ENCODE data around the gene KLF16. TPM values are rescaled to one million over a fixed set of nuclear protein-coding genes. Genes with fewer than 3 reads are reported as not detected.

Gene KLF16
- total and polyA plus RNA-seq, 2 experiments from 2014 or later = 8.9 to 20.2 TPM

DNA sequence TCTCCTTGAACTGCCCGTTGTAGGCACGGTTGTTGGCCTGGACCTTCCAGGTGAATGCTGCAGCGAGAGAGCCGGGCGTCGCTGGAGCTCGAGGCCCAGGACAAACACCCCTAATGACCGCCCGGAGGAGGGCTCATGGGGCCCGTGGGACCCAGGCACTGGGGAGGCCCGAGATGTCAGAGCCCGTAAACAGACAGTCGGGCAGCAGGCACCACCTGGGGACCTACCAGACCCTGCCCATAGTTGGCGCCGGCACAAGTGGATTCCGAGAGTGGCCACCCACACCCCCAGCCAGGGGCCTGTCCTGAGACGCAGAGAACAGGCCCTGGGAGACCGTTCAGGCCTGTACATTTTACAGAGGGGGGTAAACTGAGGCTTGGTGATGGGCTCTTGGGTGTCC lies 53.7 kb downstream of the KLF16 start:
- peak in 1 of 2 experiments; percentile 19; a peak in 3 of 4 replicates for TF ChIP-seq CTCF (conservative IDR thresholded peaks at IDR 0.05; ENCODE audit: low read depth in 2 of 2)
- TF ChIP-seq REST (IDR thresholded peaks at IDR 0.05; ENCODE audit: unreplicated experiment) = no peak
- no peaks in the 10 kb centered on the region for H3K9me2 ChIP-seq (ENCODE audit: insufficient read depth)
- H3K27ac ChIP-seq (ENCODE audit: low read depth) = no peak overlapping the region
- H3K79me2 ChIP-seq (replicated peaks; ENCODE audit: insufficient read depth) = no peaks in the 10 kb centered on the region
- H3K36me3 ChIP-seq (ENCODE audit: insufficient read depth) = no peaks in the 10 kb centered on the region
- Mint-ChIP-seq H3K27me3 (ENCODE audit: insufficient read depth, low read depth, poor library complexity) (peaks cover 24% of the 10 kb centered on the region), H3K27ac (no peak overlapping the region), H3K9me3 (no peaks in the 10 kb centered on the region), H3K4me3 (no peak overlapping the region), H3K4me1 (peaks cover 3% of the 10 kb centered on the region; the same call in 2 of the 3 replicates), H3K36me3 (ENCODE audit: low read depth) (no peaks in the 10 kb centered on the region)
- DNase-seq (ENCODE audit: low spot score) (peak; percentile 60), ATAC-seq (no peak)
- H3K4me2 ChIP-seq = no peak overlapping the region
- 0 out of 2 replicates have a peak, but pooled peaks cover 5% of the 10 kb centered on the region for H3F3A ChIP-seq (replicated peaks; ENCODE audit: low read depth)
- no peaks in the 10 kb centered on the region for H3K4me1 ChIP-seq (ENCODE audit: insufficient read depth)
- no peaks in the 10 kb centered on the region for H3K27me3 ChIP-seq (ENCODE audit: insufficient read depth)
- H2AFZ ChIP-seq = no peak overlapping the region
- H3K4me3 ChIP-seq = no peak overlapping the region
- H4K20me1 ChIP-seq (replicated peaks; ENCODE audit: insufficient read depth) = no peaks in the 10 kb centered on the region

DNA sequence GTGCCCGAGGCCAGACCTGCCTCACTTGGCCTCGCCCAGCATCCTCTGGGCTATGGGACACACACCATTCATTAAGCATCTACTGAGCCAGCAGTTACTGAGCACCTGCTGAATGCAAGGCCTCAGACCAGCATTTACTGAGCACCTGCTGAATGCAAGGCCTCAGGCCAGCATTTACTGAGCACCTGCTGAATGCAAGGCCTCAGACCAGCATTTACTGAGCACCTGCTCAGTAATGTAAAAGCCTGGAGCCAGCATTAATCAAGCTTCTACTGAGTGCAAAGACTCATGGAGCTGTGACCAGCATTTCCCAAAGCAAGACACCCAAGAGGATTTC lies 55.0 kb downstream of the KLF16 start:
- Mint-ChIP-seq H3K4me3 (no peak overlapping the region), H3K36me3 (ENCODE audit: low read depth) (no peaks in the 10 kb centered on the region), H3K4me1 (peaks cover 3% of the 10 kb centered on the region; the same call in 2 of the 3 replicates), H3K9me3 (no peaks in the 10 kb centered on the region), H3K27me3 (ENCODE audit: insufficient read depth, low read depth, poor library complexity) (peaks cover 16% of the 10 kb centered on the region), H3K27ac (no peak overlapping the region)
- no peaks in the 10 kb centered on the region for H3K27me3 ChIP-seq (ENCODE audit: insufficient read depth)
- H3K79me2 ChIP-seq (replicated peaks; ENCODE audit: insufficient read depth) = no peaks in the 10 kb centered on the region
- DNase-seq (ENCODE audit: low spot score) = no peak
- no peaks in the 10 kb centered on the region for H3K36me3 ChIP-seq (ENCODE audit: insufficient read depth)
- 0 out of 2 replicates have a peak, but pooled peaks cover 3% of the 10 kb centered on the region for H3F3A ChIP-seq (replicated peaks; ENCODE audit: low read depth)
- no peak overlapping the region for H3K27ac ChIP-seq (ENCODE audit: low read depth)
- ATAC-seq = no peak
- no peaks in the 10 kb centered on the region for H3K9me2 ChIP-seq (ENCODE audit: insufficient read depth)
- H3K4me3 ChIP-seq = no peak overlapping the region
- H3K4me2 ChIP-seq = no peak overlapping the region
- H2AFZ ChIP-seq = no peak overlapping the region
- H4K20me1 ChIP-seq (replicated peaks; ENCODE audit: insufficient read depth) = no peaks in the 10 kb centered on the region
- H3K4me1 ChIP-seq (ENCODE audit: insufficient read depth) = no peaks in the 10 kb centered on the region
- TF ChIP-seq EZH2phosphoT487 (IDR thresholded peaks at IDR 0.05; ENCODE audit: unreplicated experiment) = no peak
- TF ChIP-seq CTCF (conservative IDR thresholded peaks at IDR 0.05; ENCODE audit: low read depth in 2 of 2) = no peak
- TF ChIP-seq NANOG (IDR thresholded peaks at IDR 0.05; ENCODE audit: borderline replicate concordance) = no peak
- no peak for TF ChIP-seq JUNB (IDR thresholded peaks at IDR 0.05; ENCODE audit: unreplicated experiment)
- no peak for TF ChIP-seq EZH2 (IDR thresholded peaks at IDR 0.05; ENCODE audit: low read depth, unreplicated experiment)
- TF ChIP-seq ZNF114 (CRISPR knock-in tag; IDR thresholded peaks at IDR 0.05) = no peak
- no peak for TF ChIP-seq CREB1 (CRISPR knock-in tag; IDR thresholded peaks at IDR 0.05; ENCODE audit: low read depth)
- TF ChIP-seq, protein P1, sequence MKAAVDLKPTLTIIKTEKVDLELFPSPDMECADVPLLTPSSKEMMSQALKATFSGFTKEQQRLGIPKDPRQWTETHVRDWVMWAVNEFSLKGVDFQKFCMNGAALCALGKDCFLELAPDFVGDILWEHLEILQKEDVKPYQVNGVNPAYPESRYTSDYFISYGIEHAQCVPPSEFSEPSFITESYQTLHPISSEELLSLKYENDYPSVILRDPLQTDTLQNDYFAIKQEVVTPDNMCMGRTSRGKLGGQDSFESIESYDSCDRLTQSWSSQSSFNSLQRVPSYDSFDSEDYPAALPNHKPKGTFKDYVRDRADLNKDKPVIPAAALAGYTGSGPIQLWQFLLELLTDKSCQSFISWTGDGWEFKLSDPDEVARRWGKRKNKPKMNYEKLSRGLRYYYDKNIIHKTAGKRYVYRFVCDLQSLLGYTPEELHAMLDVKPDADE (IDR thresholded peaks at IDR 0.05) = no peak
- TF ChIP-seq POLR2AphosphoS5 (IDR thresholded peaks at IDR 0.05; ENCODE audit: low read depth) = no peak
- TF ChIP-seq REST (IDR thresholded peaks at IDR 0.05; ENCODE audit: unreplicated experiment) = no peak

Data from GM23338 (cell line).